Stimulated activated CD4-positive, alpha-beta T cell treated with anti-CD3 and anti-CD28 coated beads, Interleukin-2, amount 100 ng/mL, for 48 hours (primary cell): ENCODE measurements around the gene CBFA2T3.

Experiments
- DNase-seq, 2 donors: peaks; one replicate each; pipeline ENCODE4 v3.0.0-alpha.2; 2020

The CBFA2T3 gene

DNA sequence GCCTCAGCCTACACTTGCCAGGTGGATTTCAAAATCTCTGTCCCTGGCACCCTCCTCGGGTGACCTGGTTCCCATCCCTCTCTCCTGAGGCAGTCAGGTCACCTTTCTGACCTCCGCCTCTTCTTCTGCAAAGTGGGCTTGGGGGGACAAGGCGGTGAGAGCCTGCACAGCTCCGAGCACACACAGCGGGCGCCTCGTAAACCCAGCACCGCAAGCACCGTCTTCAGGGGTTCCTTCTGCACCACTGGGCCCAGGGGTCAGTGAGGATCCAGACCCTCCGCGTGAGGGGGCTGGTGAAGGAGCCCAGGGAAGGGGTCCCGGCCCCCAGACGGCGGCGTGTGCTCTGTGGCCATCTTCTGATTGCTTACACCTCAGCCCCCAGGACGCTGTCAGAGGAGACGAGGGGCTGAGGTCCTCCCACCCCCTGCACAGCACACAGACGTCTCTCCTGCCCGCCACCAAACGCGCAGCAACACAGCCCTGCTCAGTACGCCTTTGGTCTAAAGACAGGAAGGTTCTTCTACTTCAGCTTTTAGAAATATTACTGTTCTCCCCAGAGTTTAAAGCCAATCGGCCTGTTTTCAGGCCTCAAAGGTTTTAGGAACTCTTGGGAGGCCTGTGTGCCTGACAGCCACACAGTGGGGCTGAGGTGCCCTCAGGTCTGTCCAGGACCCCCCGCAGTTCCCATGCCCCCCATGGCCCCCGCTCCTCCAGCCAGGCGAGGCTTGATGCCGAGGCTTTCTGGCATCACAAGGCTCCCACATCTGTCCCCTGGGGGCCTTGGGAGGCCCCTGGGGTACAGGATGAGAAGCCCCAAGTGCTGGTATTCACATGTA, 2.7 kb downstream of the CBFA2T3 start:
- DNase-seq, result no peak

DNA sequence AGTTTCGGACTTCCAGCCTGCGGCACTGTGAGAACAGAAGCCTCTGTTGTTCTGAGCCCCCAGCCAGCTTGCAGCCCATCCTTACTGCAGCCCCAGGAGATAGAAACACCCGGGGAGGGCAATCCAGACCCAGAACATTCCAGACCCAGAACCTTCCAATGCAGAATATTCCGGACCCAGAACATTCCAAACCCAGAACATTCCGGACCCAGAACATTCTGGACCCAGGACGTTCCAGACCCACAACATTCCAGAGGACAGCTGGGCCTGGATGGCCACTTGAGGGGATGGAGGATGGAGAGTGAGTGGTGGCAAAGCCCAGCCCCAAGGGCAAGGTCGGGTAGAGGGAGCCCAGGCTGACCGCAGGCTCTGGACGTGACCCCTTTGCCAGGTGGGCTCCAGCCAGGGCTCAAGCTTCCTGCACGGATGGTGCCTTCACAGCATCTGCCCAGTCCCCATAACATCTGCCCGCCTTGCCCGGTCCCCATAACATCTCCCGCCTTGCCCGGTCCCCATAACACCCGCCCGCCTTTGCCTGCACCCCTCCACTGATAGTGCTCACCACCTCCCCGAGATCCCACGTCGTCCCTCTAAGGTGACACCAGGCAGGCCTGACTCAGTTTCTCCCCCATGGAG, 3.5 kb downstream of the CBFA2T3 start:
- no peak for DNase-seq

DNA sequence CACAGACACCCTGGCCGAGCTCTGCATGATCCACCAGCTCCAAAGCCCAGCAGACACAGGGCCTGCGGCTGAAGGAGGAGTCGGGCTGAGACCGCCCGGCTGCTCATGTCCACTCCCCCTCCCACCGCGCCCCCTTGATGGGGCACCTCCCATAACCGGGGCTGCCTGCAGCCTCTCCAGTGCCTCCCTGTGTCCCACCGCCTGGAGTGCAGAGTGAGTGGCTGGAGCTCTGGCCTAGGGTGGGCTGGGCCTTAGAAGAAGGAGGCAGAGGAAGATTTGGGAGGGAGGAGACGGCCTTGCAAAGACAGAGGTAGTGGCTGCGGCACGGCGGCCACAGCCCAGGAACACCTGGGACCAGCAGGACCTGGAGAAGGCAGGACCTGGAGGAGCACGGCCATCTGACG, 4.0 kb downstream of the CBFA2T3 start:
- DNase-seq, result no peak

DNA sequence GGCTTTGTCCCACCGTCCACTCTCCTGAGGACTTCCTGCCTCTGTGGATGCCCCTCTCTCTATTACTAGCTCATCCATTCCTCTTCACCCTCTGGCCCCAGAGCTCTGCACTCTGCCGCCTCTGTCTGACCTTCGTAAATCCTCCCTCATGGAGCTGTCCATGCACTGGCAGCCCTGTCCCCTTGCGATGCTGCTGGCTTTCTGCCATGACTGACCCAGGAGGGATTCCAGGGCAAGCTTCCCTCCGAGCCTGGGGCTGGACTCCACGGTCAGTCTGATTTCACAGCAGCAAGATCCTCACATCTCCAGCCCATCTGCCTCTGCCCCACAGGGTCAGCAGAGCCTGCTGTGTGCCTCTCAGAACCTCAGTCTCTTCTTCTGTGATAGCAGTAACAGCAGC, 4.7 kb downstream of the CBFA2T3 start:
- no peak for DNase-seq

DNA sequence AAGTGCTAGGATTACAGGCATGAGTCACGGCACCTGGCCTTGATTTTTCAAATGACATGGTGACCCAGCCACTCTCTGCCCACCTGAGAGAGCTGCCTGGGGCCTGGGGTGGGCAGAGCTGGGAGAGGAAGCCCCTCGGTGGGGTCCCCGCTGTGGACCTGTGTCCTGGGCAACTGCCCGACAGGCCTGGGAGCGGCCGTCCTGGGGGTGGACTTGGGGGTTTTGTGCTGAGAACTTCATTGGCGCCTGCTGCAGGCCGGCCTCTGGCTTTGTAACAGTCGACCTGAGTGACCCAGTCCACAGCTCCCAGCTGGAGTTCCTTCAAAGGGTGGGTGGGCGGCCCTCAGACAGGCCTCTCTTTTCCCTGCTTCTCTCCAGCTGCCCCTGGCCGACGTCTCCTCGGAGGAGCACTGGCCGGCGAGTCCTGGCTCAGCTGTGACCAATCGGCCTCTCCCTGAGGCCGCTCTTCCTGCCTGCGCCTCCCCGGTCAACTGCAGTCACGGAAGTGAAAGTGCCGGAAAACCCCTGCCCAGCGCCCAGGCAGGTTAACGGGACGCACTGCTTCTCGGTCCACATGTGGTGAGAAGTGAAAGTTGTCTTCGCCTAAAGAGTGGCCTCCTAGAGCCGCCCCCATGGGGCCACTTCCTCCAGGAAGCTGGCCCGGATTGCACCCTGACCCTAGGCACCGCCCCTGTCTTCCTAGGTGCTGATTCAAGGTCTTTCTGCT, 5.5 kb downstream of the CBFA2T3 start:
- no peak for DNase-seq

DNA sequence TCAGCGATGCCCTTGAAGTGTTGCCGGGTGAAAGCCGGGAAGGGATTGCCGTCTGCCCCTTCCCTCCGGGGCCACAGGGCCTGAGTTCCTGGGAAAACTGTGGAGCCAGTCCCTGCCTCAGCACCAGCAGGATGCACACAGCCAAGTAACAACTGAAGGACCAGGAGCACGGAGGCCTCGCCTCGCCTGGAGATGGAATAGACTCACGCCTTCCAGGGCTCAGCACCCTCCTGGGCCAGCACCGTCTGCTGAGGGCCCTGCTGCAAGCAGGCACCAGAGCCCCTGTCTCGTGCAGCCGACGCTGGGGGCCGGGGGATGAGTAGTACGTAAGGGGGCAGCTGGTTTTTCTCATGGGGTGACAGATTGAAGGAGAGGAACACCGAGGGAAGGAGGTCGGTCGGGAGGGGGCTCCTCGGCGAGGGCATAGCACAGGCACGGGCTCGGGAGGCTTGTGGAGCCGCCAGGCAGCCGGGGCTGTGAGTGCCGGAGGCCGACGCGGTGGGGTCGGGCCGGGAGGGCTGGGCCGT, 6.4 kb downstream of the CBFA2T3 start:
- no peak for DNase-seq

DNA sequence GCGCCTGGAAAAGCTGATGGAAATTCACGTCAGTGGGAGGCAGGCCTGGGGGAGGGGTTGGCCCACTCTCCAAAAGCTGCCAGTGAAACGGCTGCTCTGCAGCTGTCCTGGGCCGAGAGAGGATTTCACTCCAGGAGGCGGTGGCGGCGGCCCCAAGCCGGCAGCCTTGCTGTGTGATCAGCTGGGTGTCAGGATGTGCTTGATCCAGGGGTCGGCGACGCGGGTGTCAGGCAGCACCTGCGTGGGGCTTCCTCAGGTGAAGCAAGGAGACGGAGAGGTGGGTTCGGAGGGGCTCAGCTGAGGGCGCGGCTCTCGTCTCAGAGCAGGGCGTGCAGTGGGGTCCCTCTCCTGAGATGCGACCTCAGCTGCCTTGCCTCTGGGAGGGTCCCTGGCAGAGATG, 7.0 kb downstream of the CBFA2T3 start:
- DNase-seq, result no peak

DNA sequence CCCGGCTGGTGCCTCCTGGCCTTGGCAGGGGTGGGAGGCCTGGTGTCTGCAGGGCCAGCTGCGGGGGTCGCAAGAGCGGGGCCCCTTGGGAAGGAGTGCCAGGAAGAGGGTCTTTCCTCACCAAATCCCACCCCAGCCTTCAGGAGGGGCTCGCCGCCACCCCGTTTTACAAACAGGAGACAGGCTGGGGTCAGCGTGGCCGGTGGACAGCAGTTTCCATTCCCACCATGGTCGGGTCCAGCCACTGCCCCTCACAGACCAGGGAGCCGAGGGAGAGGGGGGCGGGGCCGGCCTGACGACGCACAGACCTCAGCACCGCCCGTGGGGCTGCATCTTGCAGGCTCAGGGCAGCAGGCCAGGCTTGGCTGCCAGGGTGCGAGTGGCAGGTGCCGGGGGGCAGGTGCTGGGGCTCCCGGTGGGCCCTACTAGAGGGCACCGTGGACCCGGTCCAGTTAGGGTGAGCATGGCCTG, 7.6 kb downstream of the CBFA2T3 start:
- no peak for DNase-seq

DNA sequence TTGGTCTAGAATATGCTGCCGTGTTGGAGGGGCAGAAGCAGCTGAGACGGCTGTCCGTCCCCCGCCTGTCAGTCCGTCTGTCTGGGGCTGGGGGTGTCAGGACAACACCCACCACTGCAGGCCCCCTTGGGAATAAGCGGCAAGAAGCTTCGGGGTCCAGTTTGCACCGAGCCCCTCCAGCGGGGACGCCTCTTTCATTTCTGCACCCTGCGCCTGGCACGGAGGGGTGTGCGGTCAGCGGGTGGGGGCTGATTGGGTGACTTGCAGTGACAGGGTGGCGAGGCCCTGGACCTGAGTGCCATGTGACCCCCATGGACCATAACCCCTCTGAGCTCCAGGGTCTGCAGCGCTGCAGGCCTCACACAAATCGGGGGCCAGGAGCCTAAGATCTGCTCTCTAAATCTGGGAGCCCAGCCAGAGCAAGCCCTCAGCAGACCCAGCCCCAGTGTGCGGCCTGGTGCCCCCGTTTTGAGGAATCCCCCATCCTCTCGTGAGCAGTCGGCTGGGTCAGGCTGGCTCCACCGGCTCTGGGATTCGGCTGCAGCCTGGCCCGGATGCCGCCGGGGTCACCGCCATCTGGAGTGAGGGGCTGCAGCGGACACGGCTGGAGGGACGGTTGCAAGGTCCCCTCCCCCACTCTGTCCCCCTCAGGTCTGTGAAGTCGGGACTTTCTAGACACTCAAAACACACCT, 8.3 kb downstream of the CBFA2T3 start:
- no peak for DNase-seq

DNA sequence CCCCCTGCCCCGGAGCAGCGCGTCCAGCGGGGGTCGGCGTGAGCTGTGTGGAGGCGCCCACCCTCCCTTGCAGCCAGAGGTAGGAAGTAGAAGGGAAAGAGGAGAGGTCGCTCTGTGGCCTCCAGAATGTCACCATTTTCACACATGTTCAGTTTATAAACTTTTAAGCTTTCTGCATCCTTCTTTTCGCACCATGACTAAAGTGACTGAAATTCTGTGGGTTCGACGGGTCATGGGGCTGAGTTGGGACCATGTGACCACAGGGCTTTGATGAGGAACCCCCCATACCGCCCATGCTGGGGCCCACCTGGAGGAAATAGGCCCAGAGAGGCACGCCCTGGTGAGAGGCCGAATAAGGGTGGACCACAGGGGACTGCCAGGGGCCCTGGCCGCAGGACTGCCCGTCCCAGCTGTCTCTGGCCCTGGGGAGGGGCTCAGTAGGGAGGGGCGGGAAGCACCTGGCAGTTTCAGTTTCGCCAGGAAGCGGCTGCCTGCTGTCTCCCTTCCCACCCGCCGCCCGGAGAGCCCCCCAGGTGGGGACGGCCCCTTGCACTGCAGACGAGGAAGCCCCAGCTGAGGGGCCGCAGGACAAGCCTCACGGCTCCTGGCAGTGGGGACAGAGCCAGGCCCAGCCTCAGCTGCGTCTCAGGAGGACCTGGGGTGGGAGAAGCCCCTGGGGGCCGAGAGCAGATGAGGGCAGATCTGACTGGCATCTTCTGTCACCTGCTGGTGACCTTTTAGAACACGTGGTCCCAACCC, 9.0 kb downstream of the CBFA2T3 start:
- DNase-seq, result no peak

DNA sequence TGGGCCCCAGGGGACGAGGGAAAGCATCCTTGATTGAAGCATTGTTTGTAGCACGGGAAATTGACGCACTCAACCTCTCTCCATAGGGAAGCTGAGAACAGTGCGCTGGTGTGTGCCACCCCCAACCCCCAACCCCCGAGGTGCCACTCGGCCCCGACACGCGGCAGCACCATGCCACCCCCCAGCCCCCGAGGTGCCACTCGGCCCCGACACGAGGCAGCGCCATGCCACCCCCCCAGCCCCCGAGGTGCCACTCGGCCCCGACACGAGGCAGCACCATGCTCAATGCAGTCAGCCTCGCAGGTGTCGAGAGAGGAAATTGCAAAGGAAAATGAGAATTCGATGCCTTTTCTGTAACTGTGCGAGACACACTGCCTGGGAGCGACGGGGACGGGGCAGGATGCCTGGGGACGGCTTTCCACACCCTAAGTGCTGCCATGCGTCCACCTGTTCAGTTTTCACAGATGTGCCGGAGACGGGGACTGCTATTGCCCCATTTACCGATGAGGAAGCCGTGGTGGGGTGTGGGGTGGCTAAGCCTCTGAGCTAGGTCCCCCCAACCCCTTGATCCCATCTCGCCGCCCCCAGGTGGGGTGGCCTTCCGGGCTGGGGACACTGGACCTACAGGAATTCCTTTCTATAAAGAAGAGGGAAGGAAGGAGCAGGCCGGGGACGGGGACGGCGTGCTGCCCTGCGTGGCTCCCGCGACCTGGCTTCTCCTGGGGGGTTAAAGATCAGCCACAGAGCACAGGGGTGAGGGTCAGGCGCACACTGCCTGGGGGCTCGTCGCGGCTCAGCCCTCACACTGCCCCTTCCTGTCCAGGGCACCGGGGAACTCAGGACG, 9.8 kb downstream of the CBFA2T3 start:
- no peak for DNase-seq

DNA sequence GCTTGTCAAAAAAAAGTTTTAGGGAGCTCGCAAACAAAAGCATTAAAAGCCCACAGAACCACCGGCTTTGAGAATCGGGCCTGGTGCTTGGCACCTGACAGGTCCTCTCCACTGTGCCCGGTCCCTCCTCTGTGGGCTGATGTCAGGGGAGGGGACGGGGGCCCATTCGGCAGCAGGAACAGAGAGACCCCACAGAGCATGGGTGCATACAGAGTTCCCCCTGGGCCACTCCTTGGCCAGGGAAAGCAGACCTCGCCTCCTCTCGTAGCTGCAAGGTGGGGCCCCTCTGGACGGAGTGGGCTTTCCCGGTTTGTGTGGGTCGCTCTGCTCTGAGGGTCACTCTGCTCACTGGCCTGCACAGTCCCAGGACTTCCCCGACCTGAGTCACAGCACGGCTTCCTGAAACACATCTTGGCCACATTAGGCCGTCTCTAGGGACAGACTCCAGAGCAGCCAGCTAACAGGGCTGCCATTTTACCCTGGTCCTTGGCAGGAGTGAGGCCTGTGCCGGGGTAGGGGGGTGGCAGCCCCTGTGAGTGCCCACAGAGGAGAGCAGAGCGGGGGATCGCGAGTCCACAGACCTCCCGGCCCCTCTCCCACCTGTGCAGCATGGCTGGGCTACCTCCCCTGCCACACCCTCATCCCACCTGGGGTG, 11.1 kb downstream of the CBFA2T3 start:
- DNase-seq, result no peak

DNA sequence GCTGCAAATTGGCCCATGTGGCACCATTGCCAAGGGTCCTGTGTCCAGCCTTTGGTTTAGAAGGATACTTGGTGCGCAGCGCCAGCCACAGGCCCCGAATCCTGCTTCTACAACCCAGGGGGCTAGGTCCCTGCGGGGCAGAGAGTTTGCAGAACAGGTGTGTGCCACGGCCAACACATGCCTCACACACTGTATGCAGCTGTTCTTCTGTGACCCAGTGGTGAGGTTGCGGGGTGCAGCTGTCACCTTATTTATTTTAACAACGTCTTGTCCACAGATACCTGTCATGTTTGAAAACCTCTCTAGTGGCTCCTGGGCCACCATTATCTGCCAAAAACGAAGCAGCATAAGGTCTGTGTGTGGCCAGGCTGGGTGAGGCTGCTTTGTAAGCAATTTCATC, 11.6 kb downstream of the CBFA2T3 start:
- no peak for DNase-seq

DNA sequence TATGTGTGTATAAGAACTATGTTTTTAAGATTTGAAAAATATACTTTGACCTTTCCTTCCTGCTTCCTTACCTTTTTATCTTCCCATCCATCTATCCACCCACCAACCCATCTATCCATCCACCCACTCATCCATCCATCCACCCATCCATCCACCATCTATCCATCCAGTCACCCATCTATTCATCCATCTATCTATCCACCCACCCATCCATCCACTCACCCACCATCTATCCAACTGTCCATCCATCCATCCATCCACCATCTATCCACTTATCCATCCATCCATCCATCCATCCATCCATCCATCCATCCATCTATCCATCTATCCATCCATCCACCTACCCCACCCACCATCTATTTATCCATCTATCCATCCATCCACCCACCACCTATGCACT, 12.4 kb downstream of the CBFA2T3 start:
- no peak for DNase-seq

DNA sequence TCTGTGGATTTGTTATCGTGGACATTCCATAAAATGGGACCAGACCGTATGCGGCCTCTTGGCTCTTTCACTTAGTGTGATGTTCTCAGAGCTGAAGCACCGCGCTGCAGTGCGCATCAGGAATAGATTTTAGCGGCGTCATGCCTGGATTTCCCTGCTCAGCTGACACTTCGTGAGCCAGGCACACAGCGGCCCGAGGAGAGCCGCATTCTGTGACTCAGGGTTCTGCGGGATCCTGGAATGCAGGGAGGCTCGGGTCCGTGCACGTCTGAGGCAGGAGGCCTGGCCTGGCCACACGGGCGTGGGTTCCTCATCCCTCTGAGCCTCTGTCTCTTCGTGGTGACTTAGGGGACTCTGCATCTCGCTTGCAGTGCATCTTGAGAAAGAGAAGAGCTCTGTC, 13.4 kb downstream of the CBFA2T3 start:
- DNase-seq, result no peak

DNA sequence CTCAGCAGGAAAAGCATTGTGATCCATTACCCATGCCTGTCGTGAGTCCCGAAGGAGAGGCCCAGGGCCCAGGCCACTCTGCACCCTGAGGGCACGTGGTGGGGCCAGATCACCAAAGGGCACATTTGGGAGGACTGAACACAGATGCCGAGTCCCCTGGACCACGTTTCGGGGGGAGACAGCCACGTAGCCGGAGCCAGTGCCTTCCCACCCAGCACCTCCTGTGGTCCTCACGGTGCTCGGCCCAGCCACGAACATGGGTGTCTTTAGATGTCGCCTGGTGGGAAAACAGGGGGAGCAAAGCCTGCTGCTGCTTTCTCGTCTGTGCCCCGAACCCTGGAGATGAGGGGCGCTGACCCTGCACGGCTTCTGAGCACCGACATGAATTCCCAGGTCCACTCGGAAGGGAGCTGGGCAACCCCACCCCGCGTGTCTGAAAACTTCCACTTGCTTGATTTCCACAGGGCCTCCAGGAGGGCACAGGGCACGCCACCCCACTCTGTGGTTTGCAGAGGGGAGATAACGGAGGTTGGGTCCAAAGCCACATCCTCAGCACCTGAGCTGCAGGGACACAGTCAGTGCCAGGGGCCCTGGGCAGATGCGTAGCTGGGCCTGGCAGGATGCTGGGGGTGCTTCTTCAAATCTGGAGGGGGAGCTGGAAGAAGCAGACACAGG, 14.4 kb downstream of the CBFA2T3 start:
- no peak for DNase-seq

DNA sequence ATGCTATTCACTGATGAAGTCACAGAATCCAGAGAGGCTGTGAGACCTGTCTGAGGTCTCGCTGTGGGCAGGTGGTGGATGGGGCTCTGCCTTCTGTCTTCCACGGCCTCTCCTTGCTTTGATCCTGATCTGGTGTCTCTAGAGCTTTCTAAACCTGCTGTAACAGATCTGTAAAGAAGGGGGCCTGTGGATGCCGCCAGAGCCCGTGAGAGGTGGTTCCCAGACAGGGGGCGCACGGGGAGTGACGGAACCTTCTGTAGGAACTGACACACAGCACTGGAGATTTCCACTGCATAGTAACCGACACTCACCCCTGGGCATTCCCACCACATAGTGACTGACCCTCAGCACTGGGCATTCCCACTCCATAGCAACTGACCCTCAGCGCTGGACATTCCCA, 16.0 kb downstream of the CBFA2T3 start:
- DNase-seq, result no peak

DNA sequence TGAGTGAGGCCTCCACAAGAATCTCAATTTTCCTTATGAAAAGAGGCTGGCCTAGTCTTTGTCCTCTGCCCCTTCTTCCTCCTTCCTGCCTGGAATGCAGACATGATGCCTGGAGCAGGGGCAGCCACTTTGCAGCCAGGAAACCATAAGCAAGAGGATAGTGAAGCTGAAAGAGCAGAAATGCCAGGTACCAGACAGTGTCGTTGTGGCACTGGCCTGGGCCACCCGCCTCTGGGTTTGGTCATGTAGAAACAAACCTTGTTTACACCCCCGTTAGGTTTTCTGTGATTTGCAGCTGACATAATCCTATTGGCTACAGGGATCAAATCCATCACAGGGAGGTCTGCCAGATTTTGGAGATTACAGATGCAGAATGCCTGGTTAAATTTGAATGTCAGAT, 16.5 kb downstream of the CBFA2T3 start:
- DNase-seq, result no peak

DNA sequence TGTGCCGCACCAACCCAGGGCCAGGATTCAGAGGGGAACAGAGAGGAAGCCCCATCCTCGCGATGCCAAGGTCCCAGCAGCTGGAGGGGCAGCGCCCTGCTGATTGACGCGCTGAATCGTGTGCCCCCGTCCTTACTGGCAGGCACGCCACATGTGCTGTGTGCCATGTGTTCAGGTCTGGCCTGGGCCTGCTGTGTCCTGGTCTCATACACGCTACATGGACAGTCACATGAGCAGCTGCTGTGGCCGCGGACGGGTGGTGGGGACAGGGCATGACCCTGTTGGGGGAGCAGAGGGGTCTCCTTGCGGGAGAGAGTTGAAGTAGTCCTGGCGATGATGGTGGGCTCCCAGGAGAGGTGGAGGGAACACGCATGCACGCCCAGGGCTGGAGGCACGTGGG, 18.0 kb downstream of the CBFA2T3 start:
- no peak for DNase-seq
